ENCODE results near the gene KDELR3. TPM values are rescaled to one million over a fixed set of nuclear protein-coding genes. Genes with fewer than 3 reads are reported as not detected.

KDELR3 gene
- total RNA-seq, 1 experiment from 2014 or later, result 6.4 TPM

DNA sequence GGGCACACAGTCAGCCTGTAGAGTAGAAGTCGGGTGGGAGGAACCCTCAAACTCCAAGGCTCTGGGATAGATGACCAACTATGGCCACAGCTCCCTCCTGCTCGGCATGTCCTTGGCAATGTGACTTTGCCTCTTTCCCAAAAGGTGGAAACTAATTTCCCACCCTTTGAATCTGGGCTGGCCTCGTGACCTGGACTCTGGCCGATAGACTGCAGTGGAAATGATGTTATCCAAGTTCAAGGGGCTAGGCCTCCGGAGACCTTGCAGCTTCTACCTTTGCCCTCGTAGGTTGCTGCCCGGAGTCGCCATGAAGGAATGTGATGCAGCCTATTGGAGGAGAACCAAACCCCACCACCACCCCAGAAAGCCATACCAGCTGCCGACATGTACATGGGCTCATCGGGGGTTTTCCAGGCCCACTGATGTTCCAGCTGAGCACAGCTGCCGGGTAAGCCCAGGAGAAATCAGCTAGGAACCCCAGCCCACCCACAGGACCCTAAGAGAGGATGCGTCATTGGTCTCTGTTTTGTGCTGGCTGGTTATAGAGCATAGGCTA lies 43.3 kb upstream of the KDELR3 start:
- no peak overlapping the region for H3K27ac Mint-ChIP-seq (ENCODE audit: low read depth, unreplicated experiment)
- TF ChIP-seq, protein P1, sequence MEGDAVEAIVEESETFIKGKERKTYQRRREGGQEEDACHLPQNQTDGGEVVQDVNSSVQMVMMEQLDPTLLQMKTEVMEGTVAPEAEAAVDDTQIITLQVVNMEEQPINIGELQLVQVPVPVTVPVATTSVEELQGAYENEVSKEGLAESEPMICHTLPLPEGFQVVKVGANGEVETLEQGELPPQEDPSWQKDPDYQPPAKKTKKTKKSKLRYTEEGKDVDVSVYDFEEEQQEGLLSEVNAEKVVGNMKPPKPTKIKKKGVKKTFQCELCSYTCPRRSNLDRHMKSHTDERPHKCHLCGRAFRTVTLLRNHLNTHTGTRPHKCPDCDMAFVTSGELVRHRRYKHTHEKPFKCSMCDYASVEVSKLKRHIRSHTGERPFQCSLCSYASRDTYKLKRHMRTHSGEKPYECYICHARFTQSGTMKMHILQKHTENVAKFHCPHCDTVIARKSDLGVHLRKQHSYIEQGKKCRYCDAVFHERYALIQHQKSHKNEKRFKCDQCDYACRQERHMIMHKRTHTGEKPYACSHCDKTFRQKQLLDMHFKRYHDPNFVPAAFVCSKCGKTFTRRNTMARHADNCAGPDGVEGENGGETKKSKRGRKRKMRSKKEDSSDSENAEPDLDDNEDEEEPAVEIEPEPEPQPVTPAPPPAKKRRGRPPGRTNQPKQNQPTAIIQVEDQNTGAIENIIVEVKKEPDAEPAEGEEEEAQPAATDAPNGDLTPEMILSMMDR (IDR thresholded peaks at IDR 0.05; ENCODE audit: unreplicated experiment), result no peak
- CTCF ChIA-PET, result interaction anchor here (1.4 kb wide), 1 partner anchor 11 kb away, joined by 7 read pairs; no protein-coding TSS in a partner anchor
- POLR2A ChIA-PET, result no interaction called here
- H3K36me3 Mint-ChIP-seq (ENCODE audit: insufficient read depth, unreplicated experiment), result peaks cover 6% of the 10 kb centered on the region
- peaks cover 6% of the 10 kb centered on the region for H3K4me1 Mint-ChIP-seq (ENCODE audit: insufficient read depth, unreplicated experiment)
- no peaks in the 10 kb centered on the region for H3K27me3 Mint-ChIP-seq (ENCODE audit: insufficient read depth, unreplicated experiment)
- DNase-seq (ENCODE audit: unreplicated experiment), result no peak
- H3K4me3 Mint-ChIP-seq (ENCODE audit: unreplicated experiment), result no peak overlapping the region
- H3K9me3 Mint-ChIP-seq (ENCODE audit: unreplicated experiment), result no peaks in the 10 kb centered on the region
- intact Hi-C loops (cut with micrococcal nuclease), result no loop called here
- no TSS peak for BruUV-seq (replicated peaks)

DNA sequence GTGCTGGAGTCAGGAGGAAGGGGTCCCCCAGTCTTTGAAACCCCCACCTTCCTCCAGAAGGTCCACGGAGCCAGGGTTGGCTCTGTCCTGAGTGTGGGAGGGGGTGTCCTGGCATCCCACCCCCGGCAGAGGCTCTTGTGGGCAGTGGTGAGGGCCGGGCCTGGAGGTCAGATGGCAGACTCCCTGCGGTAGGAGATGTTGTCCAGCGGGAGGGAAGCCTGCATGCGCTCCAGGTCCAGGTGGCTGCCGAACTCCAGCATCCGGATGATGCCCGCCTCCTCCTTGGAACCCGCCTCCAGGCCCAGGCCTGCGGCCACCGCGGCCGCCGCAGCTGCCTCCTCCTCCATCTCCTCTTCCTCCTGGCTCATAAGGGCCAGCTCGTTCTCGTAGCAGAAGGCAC lies 41.3 kb upstream of the KDELR3 start:
- TF ChIP-seq, protein P1 (IDR thresholded peaks at IDR 0.05; ENCODE audit: unreplicated experiment), result no peak
- intact Hi-C loops (cut with micrococcal nuclease), result no loop called here
- Mint-ChIP-seq H3K4me1 (ENCODE audit: insufficient read depth, unreplicated experiment) (peaks cover 6% of the 10 kb centered on the region), H3K27me3 (ENCODE audit: insufficient read depth, unreplicated experiment) (no peaks in the 10 kb centered on the region), H3K36me3 (ENCODE audit: insufficient read depth, unreplicated experiment) (peaks cover 6% of the 10 kb centered on the region), H3K4me3 (ENCODE audit: unreplicated experiment) (no peak overlapping the region), H3K9me3 (ENCODE audit: unreplicated experiment) (no peaks in the 10 kb centered on the region), H3K27ac (ENCODE audit: low read depth, unreplicated experiment) (no peak overlapping the region)
- no TSS peak for BruUV-seq (replicated peaks)
- CTCF ChIA-PET, result interaction anchor here (0.7 kb wide), 1 partner anchor 261 kb away, joined by 5 read pairs; no protein-coding TSS in a partner anchor
- DNase-seq (ENCODE audit: unreplicated experiment), result no peak
- POLR2A ChIA-PET, result no interaction called here

DNA sequence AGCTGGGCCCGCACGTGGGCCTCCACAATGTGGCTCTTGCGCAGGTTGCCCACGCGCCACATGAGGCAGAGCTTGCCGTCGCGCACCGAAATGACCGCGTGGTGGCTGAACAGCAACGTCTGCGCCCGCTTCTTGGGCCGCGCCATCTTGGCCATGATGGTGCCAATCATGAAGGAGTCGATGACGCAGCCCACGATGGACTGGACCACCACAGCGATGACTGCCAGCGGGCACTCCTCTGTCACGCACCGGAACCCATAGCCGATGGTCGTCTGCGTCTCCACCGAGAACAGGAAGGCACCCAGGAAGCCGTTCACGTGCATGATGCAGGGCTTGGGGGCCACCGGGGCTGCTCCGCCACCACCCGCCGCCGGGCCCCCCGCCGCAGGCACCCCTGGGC lies 40.4 kb upstream of the KDELR3 start:
- no TSS peak for BruUV-seq (replicated peaks)
- Mint-ChIP-seq H3K27ac (ENCODE audit: low read depth, unreplicated experiment) (no peak overlapping the region), H3K9me3 (ENCODE audit: unreplicated experiment) (no peaks in the 10 kb centered on the region), H3K4me3 (ENCODE audit: unreplicated experiment) (no peak overlapping the region), H3K27me3 (ENCODE audit: insufficient read depth, unreplicated experiment) (no peaks in the 10 kb centered on the region), H3K36me3 (ENCODE audit: insufficient read depth, unreplicated experiment) (peaks cover 6% of the 10 kb centered on the region), H3K4me1 (ENCODE audit: insufficient read depth, unreplicated experiment) (peaks cover 5% of the 10 kb centered on the region)
- DNase-seq (ENCODE audit: unreplicated experiment), result no peak
- CTCF ChIA-PET, result interaction anchor here (0.7 kb wide), 2 partner anchors 10 to 262 kb away, joined by 4 to 5 read pairs; no protein-coding TSS in a partner anchor
- TF ChIP-seq, protein P1 (IDR thresholded peaks at IDR 0.05; ENCODE audit: unreplicated experiment), result no peak
- intact Hi-C loops (cut with micrococcal nuclease), result no loop called here
- POLR2A ChIA-PET, result no interaction called here

DNA sequence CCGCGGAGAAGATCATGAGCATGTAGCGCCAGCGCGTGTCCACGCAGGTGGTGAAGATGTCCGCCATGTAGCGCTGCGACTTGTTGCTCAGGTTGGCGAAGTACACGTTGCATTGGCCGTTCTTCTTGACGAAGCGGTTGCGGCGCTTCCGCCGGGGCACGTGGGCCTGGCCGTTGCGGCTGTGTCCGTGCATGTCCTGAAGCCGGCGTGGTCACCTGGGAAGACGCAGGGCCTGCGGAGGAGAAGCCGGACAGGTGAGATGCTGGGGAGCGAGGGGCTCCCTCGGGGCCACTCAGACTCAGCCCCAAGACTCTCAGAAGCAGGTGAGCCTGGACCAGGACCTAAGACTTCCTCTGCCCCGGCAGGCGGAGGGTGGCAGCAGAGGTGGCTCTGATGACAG lies 40.0 kb upstream of the KDELR3 start:
- ChIA-PET POLR2A (no interaction called here), CTCF (no interaction called here)
- Mint-ChIP-seq H3K4me3 (ENCODE audit: unreplicated experiment) (no peak overlapping the region), H3K36me3 (ENCODE audit: insufficient read depth, unreplicated experiment) (peaks cover 6% of the 10 kb centered on the region), H3K4me1 (ENCODE audit: insufficient read depth, unreplicated experiment) (no peaks in the 10 kb centered on the region), H3K9me3 (ENCODE audit: unreplicated experiment) (no peaks in the 10 kb centered on the region), H3K27me3 (ENCODE audit: insufficient read depth, unreplicated experiment) (no peaks in the 10 kb centered on the region), H3K27ac (ENCODE audit: low read depth, unreplicated experiment) (no peak overlapping the region)
- intact Hi-C loops (cut with micrococcal nuclease), result no loop called here
- no TSS peak for BruUV-seq (replicated peaks)
- TF ChIP-seq, protein P1 (IDR thresholded peaks at IDR 0.05; ENCODE audit: unreplicated experiment), result no peak
- DNase-seq (ENCODE audit: unreplicated experiment), result no peak
